Measurements from ENCODE around the gene LIFR. TPM values are rescaled to one million over a fixed set of nuclear protein-coding genes. Genes with fewer than 3 reads are reported as not detected.

The LIFR gene
- total RNA-seq, 1 experiment from 2014 or later, result 10.6 TPM

DNA sequence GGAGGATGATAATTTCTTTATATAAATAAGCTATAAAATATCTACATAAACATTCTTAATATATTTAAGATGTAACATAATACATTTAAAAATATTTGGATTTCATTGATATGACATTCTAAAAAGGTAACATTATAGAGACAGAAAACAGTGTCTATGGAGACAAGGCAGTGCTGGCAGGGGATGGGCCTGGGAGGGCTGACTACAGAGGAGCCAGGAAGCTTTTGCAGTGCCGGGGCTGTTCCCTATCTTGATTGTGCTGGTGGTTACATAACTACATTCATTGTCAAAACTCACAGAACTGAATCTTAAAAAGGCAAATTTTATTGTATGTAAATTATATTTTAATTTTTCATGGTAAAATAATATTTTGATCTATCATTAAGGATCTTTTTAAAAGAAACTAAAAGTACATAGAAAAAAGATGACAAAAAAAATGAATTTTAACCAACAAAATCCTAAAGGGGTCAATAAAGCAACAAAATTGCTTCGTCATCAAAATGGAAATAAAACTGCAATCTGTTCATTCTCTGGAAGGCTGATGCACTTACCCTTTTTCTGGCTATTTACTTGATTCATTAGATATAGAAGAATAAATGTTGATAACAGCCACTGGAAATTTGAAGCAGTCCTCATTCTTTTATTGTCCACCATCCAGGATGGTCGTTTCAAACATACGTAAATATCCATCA is 26.3 kb downstream of the LIFR start:
- no peaks in the 10 kb centered on the region for H3K27me3 ChIP-seq (ENCODE audit: insufficient read depth, low read length)
- no peaks in the 10 kb centered on the region for H3K36me3 ChIP-seq (ENCODE audit: control insufficient read depth in 1 of 2, insufficient read depth in 2 of 2, low read length in 2 of 2)
- H3K9ac ChIP-seq (ENCODE audit: low read length), result no peak overlapping the region
- no TSS peak for BruUV-seq (replicated peaks)
- ChIA-PET POLR2A (no interaction called here), RAD21 (ENCODE audit: low non-redundant PET in 1 of 2, low total read pairs in 2 of 2, uncharacterized antibody in 2 of 2, unreplicated experiment in 2 of 2) (no interaction called here), CTCF (no interaction called here)
- H2AFZ ChIP-seq (ENCODE audit: low read depth, low read length, poor library complexity, severe bottlenecking), result no peak overlapping the region
- H3K4me2 ChIP-seq (ENCODE audit: low read length), result no peak overlapping the region
- no peaks in the 10 kb centered on the region for H3K79me2 ChIP-seq (ENCODE audit: insufficient read depth, low read length)
- ATAC-seq, result no peak
- no peak overlapping the region for H3K27ac ChIP-seq (ENCODE audit: low read depth, low read length)
- TF ChIP-seq FOSL1 (IDR thresholded peaks at IDR 0.05; ENCODE audit: low read depth), result no peak
- no peak for TF ChIP-seq SIN3A (IDR thresholded peaks at IDR 0.05; ENCODE audit: low read depth)
- TF ChIP-seq, protein P1, sequence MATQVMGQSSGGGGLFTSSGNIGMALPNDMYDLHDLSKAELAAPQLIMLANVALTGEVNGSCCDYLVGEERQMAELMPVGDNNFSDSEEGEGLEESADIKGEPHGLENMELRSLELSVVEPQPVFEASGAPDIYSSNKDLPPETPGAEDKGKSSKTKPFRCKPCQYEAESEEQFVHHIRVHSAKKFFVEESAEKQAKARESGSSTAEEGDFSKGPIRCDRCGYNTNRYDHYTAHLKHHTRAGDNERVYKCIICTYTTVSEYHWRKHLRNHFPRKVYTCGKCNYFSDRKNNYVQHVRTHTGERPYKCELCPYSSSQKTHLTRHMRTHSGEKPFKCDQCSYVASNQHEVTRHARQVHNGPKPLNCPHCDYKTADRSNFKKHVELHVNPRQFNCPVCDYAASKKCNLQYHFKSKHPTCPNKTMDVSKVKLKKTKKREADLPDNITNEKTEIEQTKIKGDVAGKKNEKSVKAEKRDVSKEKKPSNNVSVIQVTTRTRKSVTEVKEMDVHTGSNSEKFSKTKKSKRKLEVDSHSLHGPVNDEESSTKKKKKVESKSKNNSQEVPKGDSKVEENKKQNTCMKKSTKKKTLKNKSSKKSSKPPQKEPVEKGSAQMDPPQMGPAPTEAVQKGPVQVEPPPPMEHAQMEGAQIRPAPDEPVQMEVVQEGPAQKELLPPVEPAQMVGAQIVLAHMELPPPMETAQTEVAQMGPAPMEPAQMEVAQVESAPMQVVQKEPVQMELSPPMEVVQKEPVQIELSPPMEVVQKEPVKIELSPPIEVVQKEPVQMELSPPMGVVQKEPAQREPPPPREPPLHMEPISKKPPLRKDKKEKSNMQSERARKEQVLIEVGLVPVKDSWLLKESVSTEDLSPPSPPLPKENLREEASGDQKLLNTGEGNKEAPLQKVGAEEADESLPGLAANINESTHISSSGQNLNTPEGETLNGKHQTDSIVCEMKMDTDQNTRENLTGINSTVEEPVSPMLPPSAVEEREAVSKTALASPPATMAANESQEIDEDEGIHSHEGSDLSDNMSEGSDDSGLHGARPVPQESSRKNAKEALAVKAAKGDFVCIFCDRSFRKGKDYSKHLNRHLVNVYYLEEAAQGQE (IDR thresholded peaks at IDR 0.05; ENCODE audit: low read depth), result no peak
- no peak for TF ChIP-seq SRF (IDR thresholded peaks at IDR 0.05; ENCODE audit: low read depth)
- TF ChIP-seq, protein P2, sequence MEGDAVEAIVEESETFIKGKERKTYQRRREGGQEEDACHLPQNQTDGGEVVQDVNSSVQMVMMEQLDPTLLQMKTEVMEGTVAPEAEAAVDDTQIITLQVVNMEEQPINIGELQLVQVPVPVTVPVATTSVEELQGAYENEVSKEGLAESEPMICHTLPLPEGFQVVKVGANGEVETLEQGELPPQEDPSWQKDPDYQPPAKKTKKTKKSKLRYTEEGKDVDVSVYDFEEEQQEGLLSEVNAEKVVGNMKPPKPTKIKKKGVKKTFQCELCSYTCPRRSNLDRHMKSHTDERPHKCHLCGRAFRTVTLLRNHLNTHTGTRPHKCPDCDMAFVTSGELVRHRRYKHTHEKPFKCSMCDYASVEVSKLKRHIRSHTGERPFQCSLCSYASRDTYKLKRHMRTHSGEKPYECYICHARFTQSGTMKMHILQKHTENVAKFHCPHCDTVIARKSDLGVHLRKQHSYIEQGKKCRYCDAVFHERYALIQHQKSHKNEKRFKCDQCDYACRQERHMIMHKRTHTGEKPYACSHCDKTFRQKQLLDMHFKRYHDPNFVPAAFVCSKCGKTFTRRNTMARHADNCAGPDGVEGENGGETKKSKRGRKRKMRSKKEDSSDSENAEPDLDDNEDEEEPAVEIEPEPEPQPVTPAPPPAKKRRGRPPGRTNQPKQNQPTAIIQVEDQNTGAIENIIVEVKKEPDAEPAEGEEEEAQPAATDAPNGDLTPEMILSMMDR (IDR thresholded peaks at IDR 0.05 in 2 of 3, conservative IDR thresholded peaks at IDR 0.05 in 1 of 3; ENCODE audit: borderline replicate concordance in 1 of 3, insufficient read depth in 1 of 3, low read depth in 2 of 3, low read length in 2 of 3), result no peak
- no peak for TF ChIP-seq CEBPB (IDR thresholded peaks at IDR 0.05; ENCODE audit: low read depth)
- no peak for TF ChIP-seq ELF1 (IDR thresholded peaks at IDR 0.05; ENCODE audit: borderline replicate concordance, low read depth)
- no peak for TF ChIP-seq EZH2 (IDR thresholded peaks at IDR 0.05)
- no peak for TF ChIP-seq JUND (IDR thresholded peaks at IDR 0.05)
- no peak for DNase-seq (ENCODE audit: low read depth, low spot score)
- H3K9me3 ChIP-seq (ENCODE audit: control insufficient read depth in 1 of 2, insufficient read depth in 1 of 2, low read depth in 1 of 2, low read length in 2 of 2), result no peaks in the 10 kb centered on the region
- intact Hi-C loops (cut with micrococcal nuclease), result no loop called here
- H3K4me3 ChIP-seq (replicated peaks in 1 of 2; ENCODE audit: low read depth in 1 of 2, low read length in 2 of 2), result no peak overlapping the region
- H3K9me2 ChIP-seq (ENCODE audit: insufficient read depth), result no peaks in the 10 kb centered on the region
- no peaks in the 10 kb centered on the region for H4K20me1 ChIP-seq (ENCODE audit: insufficient read depth)
- no peaks in the 10 kb centered on the region for H3K4me1 ChIP-seq (ENCODE audit: control insufficient read depth in 1 of 2, insufficient read depth in 2 of 2, low read length in 2 of 2)

All from HCT116 (cell line).